22Rv1 (cell line): Measurements from ENCODE around the gene GNAL.

ENCODE experiments used
- CTCF ChIP-seq: fragments of 450-650 bp; IDR thresholded peaks from 2 replicates; pipeline ENCODE4 v1.5.1; 2017; ENCODE audit warnings: mild to moderate bottlenecking
- ZFX ChIP-seq: fragments of 450-650 bp; IDR thresholded peaks from 2 replicates; pipeline ENCODE4 v1.6.1; 2017; ENCODE audit warnings: antibody characterized with exemption, borderline replicate concordance

DNA sequence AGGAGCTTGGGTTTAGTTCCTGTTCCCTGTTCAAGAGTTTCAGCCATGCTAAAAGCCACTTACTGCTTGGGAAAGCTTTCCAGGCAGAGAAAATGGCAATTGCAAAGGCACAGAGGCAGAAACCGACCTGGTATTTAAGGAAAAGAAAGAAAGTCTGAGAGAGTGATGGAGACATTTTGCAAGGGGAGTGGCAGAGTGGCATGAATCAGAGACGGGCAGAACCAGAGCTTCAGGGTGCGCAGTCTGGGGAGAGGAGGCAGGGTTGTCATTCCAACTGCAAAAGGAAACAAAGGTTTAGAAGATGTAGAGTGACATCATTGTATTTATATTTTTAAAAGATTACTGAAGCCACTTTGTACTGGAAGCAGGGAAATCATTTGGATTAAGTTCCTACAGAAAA, 14.9 kb upstream of the GNAL start:
- TF ChIP-seq CTCF (no peak), ZFX (no peak)
